Measurements from ENCODE around the gene SMAD3. TPM values are rescaled to one million over a fixed set of nuclear protein-coding genes. Genes with fewer than 3 reads are reported as not detected.

The SMAD3 gene
- total and polyA plus RNA-seq, 8 donors, result 30.9 to 53.6 (median 50.4) TPM

DNA sequence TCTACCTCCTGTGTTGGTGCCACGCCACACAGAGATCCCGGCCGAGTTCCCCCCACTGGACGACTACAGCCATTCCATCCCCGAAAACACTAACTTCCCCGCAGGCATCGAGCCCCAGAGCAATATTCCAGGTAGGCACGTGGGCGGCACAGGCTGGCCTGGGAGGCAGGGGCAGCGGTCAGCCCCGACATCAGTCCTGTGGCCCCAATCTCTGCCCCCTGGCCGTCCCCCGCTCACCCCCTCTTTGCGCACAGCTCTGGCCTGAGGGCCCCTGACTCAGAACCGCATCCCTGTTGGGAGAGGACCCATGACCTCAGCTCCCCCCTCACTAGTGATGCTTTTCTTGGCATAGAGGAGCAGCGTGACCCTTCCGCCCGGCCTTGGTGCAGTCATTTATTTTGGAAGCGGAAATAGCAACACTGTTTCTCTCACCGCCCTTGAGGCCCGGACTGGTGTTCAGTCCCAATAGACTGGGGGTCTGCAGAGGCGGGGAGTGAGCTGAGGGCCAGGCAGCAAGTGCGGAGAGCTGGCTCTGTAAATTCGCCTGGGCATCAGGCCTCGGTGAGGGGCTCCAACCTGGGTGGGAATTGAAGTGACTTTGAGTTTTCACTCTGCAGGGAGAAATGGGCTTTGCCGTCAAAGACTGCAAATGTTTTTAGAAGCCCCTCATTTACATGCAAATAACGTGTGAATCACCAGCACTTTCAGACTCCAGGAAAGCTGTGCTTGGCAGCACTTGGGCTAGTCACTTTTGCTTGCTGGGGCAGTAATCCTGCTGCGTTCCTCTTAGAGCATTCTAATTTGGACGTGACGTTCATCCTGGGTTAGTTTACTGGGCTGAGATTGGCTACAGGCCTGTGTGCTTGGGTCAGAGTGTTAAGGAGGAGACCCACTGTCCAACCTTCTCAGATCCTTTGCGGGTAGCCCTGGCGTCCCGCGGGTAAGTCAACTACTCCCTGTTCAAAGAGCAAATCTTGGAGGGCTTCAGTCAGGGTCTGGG, 100.2 kb downstream of the SMAD3 start:
- TF ChIP-seq, protein P1, sequence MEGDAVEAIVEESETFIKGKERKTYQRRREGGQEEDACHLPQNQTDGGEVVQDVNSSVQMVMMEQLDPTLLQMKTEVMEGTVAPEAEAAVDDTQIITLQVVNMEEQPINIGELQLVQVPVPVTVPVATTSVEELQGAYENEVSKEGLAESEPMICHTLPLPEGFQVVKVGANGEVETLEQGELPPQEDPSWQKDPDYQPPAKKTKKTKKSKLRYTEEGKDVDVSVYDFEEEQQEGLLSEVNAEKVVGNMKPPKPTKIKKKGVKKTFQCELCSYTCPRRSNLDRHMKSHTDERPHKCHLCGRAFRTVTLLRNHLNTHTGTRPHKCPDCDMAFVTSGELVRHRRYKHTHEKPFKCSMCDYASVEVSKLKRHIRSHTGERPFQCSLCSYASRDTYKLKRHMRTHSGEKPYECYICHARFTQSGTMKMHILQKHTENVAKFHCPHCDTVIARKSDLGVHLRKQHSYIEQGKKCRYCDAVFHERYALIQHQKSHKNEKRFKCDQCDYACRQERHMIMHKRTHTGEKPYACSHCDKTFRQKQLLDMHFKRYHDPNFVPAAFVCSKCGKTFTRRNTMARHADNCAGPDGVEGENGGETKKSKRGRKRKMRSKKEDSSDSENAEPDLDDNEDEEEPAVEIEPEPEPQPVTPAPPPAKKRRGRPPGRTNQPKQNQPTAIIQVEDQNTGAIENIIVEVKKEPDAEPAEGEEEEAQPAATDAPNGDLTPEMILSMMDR (IDR thresholded peaks at IDR 0.05), result no peak
- intact Hi-C loops (cut with DNase I), result loop anchor here in 1 of 2 donors (10.0 kb wide), 1 partner anchor 101 kb away; the partner anchor contains the start of gene SMAD3
- Histone ChIP-seq H3K36me3 (peaks cover 0 to 37% of the 10 kb centered on the region in 2 donors), H3K9me3 (no peaks in the 10 kb centered on the region), H3K4me1 (peaks cover 11 to 33% of the 10 kb centered on the region in 2 donors), H3K4me3 (no peak overlapping the region), H3K27ac (no peak overlapping the region), H3K27me3 (no peaks in the 10 kb centered on the region)
- ATAC-seq, result no peak
- no peak for DNase-seq

DNA sequence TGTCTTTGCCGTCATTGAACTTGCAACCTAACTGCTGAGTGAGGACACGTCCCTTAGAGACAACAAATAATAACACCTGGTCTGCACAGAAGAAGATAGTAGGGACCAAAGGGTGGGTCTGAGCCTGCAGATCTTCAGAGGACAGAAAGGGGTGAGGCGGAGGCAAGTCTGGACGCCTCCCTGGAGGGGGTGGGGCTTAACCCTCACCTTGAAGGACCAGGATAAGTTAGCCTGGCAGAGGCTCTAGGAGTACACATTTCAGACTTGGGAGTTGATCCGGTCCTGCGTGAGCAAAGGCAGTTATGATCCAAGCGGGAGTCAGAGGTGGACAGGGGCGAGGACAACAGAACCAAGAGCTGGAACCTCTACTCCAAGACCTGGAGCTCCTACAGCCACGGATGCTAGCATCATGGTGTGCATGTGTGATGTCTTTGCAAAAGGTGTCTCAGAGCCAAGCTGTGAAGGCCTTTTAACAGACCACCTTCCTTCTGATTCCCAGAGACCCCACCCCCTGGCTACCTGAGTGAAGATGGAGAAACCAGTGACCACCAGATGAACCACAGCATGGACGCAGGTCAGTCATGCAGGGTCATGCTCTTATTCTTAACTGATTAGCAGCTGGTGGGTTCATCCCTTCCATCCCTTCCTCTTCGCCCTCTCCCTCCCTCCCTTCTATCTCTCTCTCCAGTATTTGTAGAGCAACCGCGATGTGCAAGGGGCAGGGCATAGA, 101.0 kb downstream of the SMAD3 start:
- Histone ChIP-seq H3K27me3 (no peaks in the 10 kb centered on the region), H3K27ac (no peak overlapping the region), H3K36me3 (peaks cover 0 to 42% of the 10 kb centered on the region in 2 donors), H3K4me1 (peaks cover 11 to 28% of the 10 kb centered on the region in 2 donors), H3K9me3 (no peaks in the 10 kb centered on the region), H3K4me3 (no peak overlapping the region)
- TF ChIP-seq, protein P1 (IDR thresholded peaks at IDR 0.05), result no peak
- ATAC-seq (no peak), DNase-seq (no peak)
- intact Hi-C loops (cut with DNase I), result loop anchor here in 1 of 2 donors (10.0 kb wide), 1 partner anchor 102 kb away; the partner anchor contains the start of gene SMAD3

GRCh38 chr15:67167091-67167490, 101.7 kb downstream of the SMAD3 start:
- TF ChIP-seq, protein P1 (IDR thresholded peaks at IDR 0.05), result no peak
- ATAC-seq, result no peak
- H3K27me3 ChIP-seq, result no peaks in the 10 kb centered on the region
- intact Hi-C loops (cut with DNase I), result loop anchor here in 1 of 2 donors (10.0 kb wide), 1 partner anchor 102 kb away; the partner anchor contains the start of gene SMAD3
- H3K4me3 ChIP-seq, result no peak overlapping the region
- H3K27ac ChIP-seq, result no peak overlapping the region
- no peak for DNase-seq
- no peaks in the 10 kb centered on the region for H3K9me3 ChIP-seq
- peaks cover 11 to 22% of the 10 kb centered on the region in 2 donors for H3K4me1 ChIP-seq
- H3K36me3 ChIP-seq, result peaks cover 0 to 48% of the 10 kb centered on the region in 2 donors

- no peaks in the 10 kb centered on the region for H3K27me3 ChIP-seq
- H3K9me3 ChIP-seq, result no peaks in the 10 kb centered on the region
- intact Hi-C loops (cut with DNase I), result loop anchor here in 1 of 2 donors (10.0 kb wide), 1 partner anchor 104 kb away; the partner anchor contains the start of gene SMAD3
- TF ChIP-seq, protein P1 (IDR thresholded peaks at IDR 0.05), result no peak
- DNase-seq, result no peak
- ATAC-seq, result no peak
- H3K36me3 ChIP-seq, result peaks cover 0 to 56% of the 10 kb centered on the region in 2 donors
- no peak overlapping the region for H3K27ac ChIP-seq
- H3K4me1 ChIP-seq, result peaks cover 11 to 20% of the 10 kb centered on the region in 2 donors
- no peak overlapping the region for H3K4me3 ChIP-seq
Measured at GRCh38 chr15:67168694-67169093, 103.3 kb downstream of the SMAD3 start.

Measured in left lung (tissue), 10 donors.